Activated naive CD8-positive, alpha-beta T cell treated with anti-CD3 and anti-CD28 coated beads, Interleukin-2, amount 50 U/mL, for 24 hours (primary cell): Measurements from ENCODE around the gene TSGA10.

ENCODE experiments used
- ATAC-seq: fragments of 150-1000 bp; cut with Tn5 transposase; one replicate; pipeline ENCODE4 v1.10.0; 2021
- DNase-seq: peaks from one replicate; pipeline ENCODE4 v3.0.0; 2021
- H3K27ac Mint-ChIP-seq: one replicate; pipeline ENCODE4 v1.8.0; 2021; ENCODE audit warnings: mild to moderate bottlenecking, mixed read lengths
- H3K27me3 Mint-ChIP-seq: one replicate; pipeline ENCODE4 v1.8.0; 2021; ENCODE audit warnings: mixed read lengths
- H3K36me3 Mint-ChIP-seq: one replicate; pipeline ENCODE4 v1.8.0; 2021; ENCODE audit warnings: low read depth, mixed read lengths
- H3K4me1 Mint-ChIP-seq: one replicate; pipeline ENCODE4 v1.8.0; 2021; ENCODE audit warnings: mixed read lengths
- H3K4me3 Mint-ChIP-seq: one replicate; pipeline ENCODE4 v1.8.0; 2021; ENCODE audit warnings: mild to moderate bottlenecking, moderate library complexity, mixed read lengths
- H3K9me3 Mint-ChIP-seq: one replicate; pipeline ENCODE4 v1.8.0; 2021; ENCODE audit warnings: mixed read lengths

Gene TSGA10

GRCh38 chr2:99171377-99172140, 16.8 kb upstream of the TSGA10 start:
- no peaks in the 10 kb centered on the region for H3K27me3 Mint-ChIP-seq
- H3K27ac Mint-ChIP-seq, result peak overlapping the region; percentile 74
- no peak for ATAC-seq

GRCh38 chr2:99169534-99169933, 14.8 kb upstream of the TSGA10 start:
- Mint-ChIP-seq H3K27ac (peak overlapping the region; percentile 56), H3K9me3 (no peaks in the 10 kb centered on the region), H3K4me1 (peaks cover 30% of the 10 kb centered on the region), H3K36me3 (peaks cover 36% of the 10 kb centered on the region), H3K4me3 (no peak overlapping the region), H3K27me3 (no peaks in the 10 kb centered on the region)
- ATAC-seq (no peak), DNase-seq (no peak)

More at GRCh38 chr2:99171377-99172140, 16.8 kb upstream of the TSGA10 start:
- H3K4me3 Mint-ChIP-seq, result no peak overlapping the region
- H3K36me3 Mint-ChIP-seq, result peaks cover 35% of the 10 kb centered on the region
- peaks cover 34% of the 10 kb centered on the region for H3K4me1 Mint-ChIP-seq
- no peaks in the 10 kb centered on the region for H3K9me3 Mint-ChIP-seq
- DNase-seq, result no peak

- Mint-ChIP-seq H3K4me3 (no peak overlapping the region), H3K4me1 (peaks cover 14% of the 10 kb centered on the region), H3K27ac (no peak overlapping the region), H3K36me3 (peaks cover 31% of the 10 kb centered on the region), H3K27me3 (no peaks in the 10 kb centered on the region), H3K9me3 (no peaks in the 10 kb centered on the region)
- no peak for ATAC-seq
- no peak for DNase-seq
These were observed 11.5 kb upstream of the TSGA10 start for GRCh38 chr2:99166218-99166617.

GRCh38 chr2:99159594-99159993, 4.9 kb upstream of the TSGA10 start:
- ATAC-seq, result no peak
- Mint-ChIP-seq H3K27ac (no peak overlapping the region), H3K36me3 (peaks cover 19% of the 10 kb centered on the region), H3K4me3 (no peak overlapping the region), H3K4me1 (peaks cover 25% of the 10 kb centered on the region), H3K27me3 (no peaks in the 10 kb centered on the region), H3K9me3 (no peaks in the 10 kb centered on the region)
- DNase-seq, result no peak

GRCh38 chr2:99158599-99158998, 3.9 kb upstream of the TSGA10 start:
- no peak for ATAC-seq
- Mint-ChIP-seq H3K4me1 (peaks cover 25% of the 10 kb centered on the region), H3K4me3 (no peak overlapping the region), H3K9me3 (no peaks in the 10 kb centered on the region), H3K27ac (no peak overlapping the region), H3K36me3 (peaks cover 20% of the 10 kb centered on the region), H3K27me3 (no peaks in the 10 kb centered on the region)
- DNase-seq, result no peak

- Mint-ChIP-seq H3K27me3 (no peaks in the 10 kb centered on the region), H3K4me1 (peaks cover 25% of the 10 kb centered on the region), H3K27ac (peak overlapping the region; percentile 34), H3K9me3 (no peaks in the 10 kb centered on the region), H3K4me3 (no peak overlapping the region), H3K36me3 (peaks cover 20% of the 10 kb centered on the region)
- no peak for DNase-seq
- no peak for ATAC-seq
These were observed 2.1 kb upstream of the TSGA10 start for GRCh38 chr2:99156891-99157290.

GRCh38 chr2:99153921-99154604, 679 bp downstream of the TSGA10 start:
- Mint-ChIP-seq H3K36me3 (peaks cover 13% of the 10 kb centered on the region), H3K4me3 (no peak overlapping the region), H3K27ac (peak overlapping the region; percentile 96), H3K4me1 (peaks cover 32% of the 10 kb centered on the region), H3K27me3 (no peaks in the 10 kb centered on the region), H3K9me3 (no peaks in the 10 kb centered on the region)
- DNase-seq (no peak), ATAC-seq (no peak)

GRCh38 chr2:99152199-99152895, 2.4 kb downstream of the TSGA10 start:
- no peak overlapping the region for H3K4me3 Mint-ChIP-seq

GRCh38 chr2:99150706-99151105, 4.0 kb downstream of the TSGA10 start:
- peaks cover 2% of the 10 kb centered on the region for H3K36me3 Mint-ChIP-seq
- no peak for DNase-seq
- H3K4me3 Mint-ChIP-seq, result no peak overlapping the region
- no peaks in the 10 kb centered on the region for H3K9me3 Mint-ChIP-seq
- no peak overlapping the region for H3K27ac Mint-ChIP-seq
- ATAC-seq, result no peak
- H3K27me3 Mint-ChIP-seq, result no peaks in the 10 kb centered on the region
- peaks cover 14% of the 10 kb centered on the region for H3K4me1 Mint-ChIP-seq

More at GRCh38 chr2:99152199-99152895, 2.4 kb downstream of the TSGA10 start:
- Mint-ChIP-seq H3K27me3 (no peaks in the 10 kb centered on the region), H3K27ac (no peak overlapping the region), H3K9me3 (no peaks in the 10 kb centered on the region), H3K36me3 (peaks cover 8% of the 10 kb centered on the region), H3K4me1 (peaks cover 29% of the 10 kb centered on the region)
- no peak for DNase-seq
- ATAC-seq, result no peak

- Mint-ChIP-seq H3K4me3 (peak within 1 kb of the TSS; percentile 90), H3K9me3 (peaks cover 4% of the 10 kb centered on the region), H3K4me1 (peaks cover 27% of the 10 kb centered on the region), H3K36me3 (no peaks in the 10 kb centered on the region), H3K27me3 (peaks cover 4% of the 10 kb centered on the region), H3K27ac (peak within 1 kb of the TSS; percentile 94)
- peak; percentile 97 for DNase-seq
- ATAC-seq, result peak; percentile 94
These were observed 13.3 kb downstream of the TSGA10 start, which contains the start of gene C2orf15 for GRCh38 chr2:99141110-99142108. TSS of gene C2orf15 (plus strand) at chr2:99141707. CDS start at chr2:99150559, 8,852 bp downstream.

- peak; percentile 38 for ATAC-seq
- peak overlapping the region; percentile 94 for H3K27ac Mint-ChIP-seq
- peaks cover 4% of the 10 kb centered on the region for H3K27me3 Mint-ChIP-seq
- H3K36me3 Mint-ChIP-seq, result peaks cover 3% of the 10 kb centered on the region
- no peak for DNase-seq
- peaks cover 8% of the 10 kb centered on the region for H3K9me3 Mint-ChIP-seq
- peaks cover 27% of the 10 kb centered on the region for H3K4me1 Mint-ChIP-seq
- peak overlapping the region; percentile 90 for H3K4me3 Mint-ChIP-seq
These were observed 14.0 kb downstream of the TSGA10 start for GRCh38 chr2:99140860-99141109.

- H3K9me3 Mint-ChIP-seq, result peaks cover 11% of the 10 kb centered on the region
- peaks cover 4% of the 10 kb centered on the region for H3K27me3 Mint-ChIP-seq
- peaks cover 27% of the 10 kb centered on the region for H3K4me1 Mint-ChIP-seq
- peak overlapping the region; percentile 94 for H3K27ac Mint-ChIP-seq
- ATAC-seq, result no peak
- no peak for DNase-seq
- H3K36me3 Mint-ChIP-seq, result peaks cover 7% of the 10 kb centered on the region
- H3K4me3 Mint-ChIP-seq, result peak overlapping the region; percentile 90
These were observed 14.5 kb downstream of the TSGA10 start for GRCh38 chr2:99140056-99140859.

- Mint-ChIP-seq H3K27ac (no peak overlapping the region), H3K36me3 (peaks cover 15% of the 10 kb centered on the region), H3K27me3 (peaks cover 4% of the 10 kb centered on the region), H3K9me3 (peaks cover 18% of the 10 kb centered on the region), H3K4me1 (peaks cover 27% of the 10 kb centered on the region), H3K4me3 (no peak overlapping the region)
- DNase-seq, result no peak
- no peak for ATAC-seq
These were observed 15.7 kb downstream of the TSGA10 start for GRCh38 chr2:99139003-99139402.
